ENCODE data around the gene ACSL6. TPM values are rescaled to one million over a fixed set of nuclear protein-coding genes. Genes with fewer than 3 reads are reported as not detected.

ACSL6 gene
- total RNA-seq, 1 donor from 2014 or later, result under 0.01 TPM

- Histone ChIP-seq H3K4me3 (ENCODE audit: low read depth, low read length) (no peak overlapping the region), H3K27me3 (ENCODE audit: control insufficient read depth, insufficient read depth, low read length) (no peaks in the 10 kb centered on the region), H3K36me3 (ENCODE audit: control insufficient read depth, insufficient read depth, low read length) (no peaks in the 10 kb centered on the region)
- no peak for TF ChIP-seq CTCF (IDR thresholded peaks at IDR 0.05; ENCODE audit: insufficient read depth, low read length, poor library complexity, severe bottlenecking)
- DNase-seq (ENCODE audit: low read depth), result no peak
Measured at GRCh38 chr5:131968396-131968954, 43.0 kb downstream of the ACSL6 start.

GRCh38 chr5:131966551-131966950 is 44.9 kb downstream of the ACSL6 start:
- Histone ChIP-seq H3K36me3 (ENCODE audit: control insufficient read depth, insufficient read depth, low read length) (no peaks in the 10 kb centered on the region), H3K4me3 (ENCODE audit: low read depth, low read length) (no peak overlapping the region), H3K27me3 (ENCODE audit: control insufficient read depth, insufficient read depth, low read length) (no peaks in the 10 kb centered on the region)
- TF ChIP-seq CTCF (IDR thresholded peaks at IDR 0.05; ENCODE audit: insufficient read depth, low read length, poor library complexity, severe bottlenecking), result no peak
- no peak for DNase-seq (ENCODE audit: low read depth)

- H3K4me3 ChIP-seq (ENCODE audit: low read depth, low read length), result no peak overlapping the region
- no peak for DNase-seq (ENCODE audit: low read depth)
- no peaks in the 10 kb centered on the region for H3K27me3 ChIP-seq (ENCODE audit: control insufficient read depth, insufficient read depth, low read length)
- no peak for TF ChIP-seq CTCF (IDR thresholded peaks at IDR 0.05; ENCODE audit: insufficient read depth, low read length, poor library complexity, severe bottlenecking)
- H3K36me3 ChIP-seq (ENCODE audit: control insufficient read depth, insufficient read depth, low read length), result no peaks in the 10 kb centered on the region
Measured at GRCh38 chr5:131965826-131966415, 45.5 kb downstream of the ACSL6 start.

- Histone ChIP-seq H3K36me3 (ENCODE audit: control insufficient read depth, insufficient read depth, low read length) (no peaks in the 10 kb centered on the region), H3K4me3 (ENCODE audit: low read depth, low read length) (no peak overlapping the region), H3K27me3 (ENCODE audit: control insufficient read depth, insufficient read depth, low read length) (no peaks in the 10 kb centered on the region)
- DNase-seq (ENCODE audit: low read depth), result no peak
- no peak for TF ChIP-seq CTCF (IDR thresholded peaks at IDR 0.05; ENCODE audit: insufficient read depth, low read length, poor library complexity, severe bottlenecking)
Measured at GRCh38 chr5:131959906-131960305, 51.6 kb downstream of the ACSL6 start.

GRCh38 chr5:131959136-131959535 is 52.3 kb downstream of the ACSL6 start:
- no peak for DNase-seq (ENCODE audit: low read depth)
- H3K4me3 ChIP-seq (ENCODE audit: low read depth, low read length), result no peak overlapping the region
- no peak for TF ChIP-seq CTCF (IDR thresholded peaks at IDR 0.05; ENCODE audit: insufficient read depth, low read length, poor library complexity, severe bottlenecking)
- H3K27me3 ChIP-seq (ENCODE audit: control insufficient read depth, insufficient read depth, low read length), result no peaks in the 10 kb centered on the region
- H3K36me3 ChIP-seq (ENCODE audit: control insufficient read depth, insufficient read depth, low read length), result no peaks in the 10 kb centered on the region
